GM19397 (cell line): ENCODE data around the gene TECPR2.

Source experiments
- ATAC-seq: cut with Tn5 transposase; IDR thresholded peaks from one replicate; pipeline ENCODE4 v1.9.1; 2021; ENCODE audit warnings: mild to moderate bottlenecking, moderate library complexity; ENCODE audit not compliant: unreplicated experiment

Gene TECPR2

DNA sequence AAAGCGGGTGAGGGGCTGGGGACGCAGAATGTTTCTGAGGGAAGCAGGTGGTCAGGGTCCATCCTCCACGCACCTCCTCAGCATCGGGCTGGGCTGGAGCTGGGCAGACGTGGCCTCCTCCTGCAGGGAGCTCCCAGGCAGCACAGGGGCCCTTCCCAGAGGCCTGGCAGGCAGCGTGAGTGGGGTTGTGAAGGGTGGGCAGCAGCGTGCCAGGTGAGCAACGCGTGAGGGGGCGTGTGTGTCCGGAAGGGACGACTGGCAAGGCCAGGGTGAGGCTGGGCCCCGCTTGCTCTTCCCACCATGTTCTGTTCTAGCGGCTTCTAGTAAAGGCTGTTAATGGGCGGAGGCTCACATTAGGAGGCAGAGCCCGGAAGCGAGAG is 129.8 kb downstream of the TECPR2 start:
- no peak for ATAC-seq

DNA sequence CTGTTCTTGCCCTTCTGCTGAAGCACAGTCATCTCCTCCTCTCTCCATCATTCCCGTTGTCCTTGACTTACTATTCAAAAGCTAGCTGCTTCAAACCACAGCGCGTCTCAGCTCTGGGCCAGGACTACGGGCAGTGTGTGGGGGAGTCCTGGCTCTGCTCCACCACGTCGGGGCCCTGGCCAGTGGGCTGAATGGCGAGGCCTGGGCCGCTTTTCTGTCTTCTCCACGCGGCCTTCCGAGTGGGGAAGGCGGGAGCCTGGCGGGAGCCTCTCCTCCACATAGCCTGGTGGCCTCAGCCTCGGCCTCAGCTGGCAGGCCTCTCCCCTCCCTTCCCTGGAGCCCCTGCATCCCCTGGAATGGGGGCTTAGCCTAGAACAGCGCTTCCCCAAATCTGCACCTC is 130.4 kb downstream of the TECPR2 start:
- ATAC-seq, result no peak

DNA sequence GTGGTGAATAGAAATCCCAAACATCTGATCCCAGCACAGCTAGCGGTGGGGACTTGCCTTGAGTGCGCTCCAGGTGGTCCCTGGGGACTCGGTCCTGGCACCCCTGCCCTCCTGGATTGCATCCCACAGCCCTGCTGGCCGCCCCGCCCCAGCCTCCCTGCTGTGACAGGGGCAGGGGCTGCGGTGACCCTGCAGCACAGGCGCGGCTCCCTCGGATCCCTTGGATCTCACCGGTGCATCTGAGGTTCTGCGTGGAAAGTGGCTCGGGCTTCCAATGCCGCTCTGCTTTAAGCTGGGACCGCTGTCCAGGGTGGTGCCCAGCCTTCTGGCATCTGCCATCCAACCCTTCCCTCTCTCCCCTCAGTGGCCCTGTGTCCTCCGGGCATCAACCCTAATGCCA is 130.8 kb downstream of the TECPR2 start:
- ATAC-seq, result no peak

DNA sequence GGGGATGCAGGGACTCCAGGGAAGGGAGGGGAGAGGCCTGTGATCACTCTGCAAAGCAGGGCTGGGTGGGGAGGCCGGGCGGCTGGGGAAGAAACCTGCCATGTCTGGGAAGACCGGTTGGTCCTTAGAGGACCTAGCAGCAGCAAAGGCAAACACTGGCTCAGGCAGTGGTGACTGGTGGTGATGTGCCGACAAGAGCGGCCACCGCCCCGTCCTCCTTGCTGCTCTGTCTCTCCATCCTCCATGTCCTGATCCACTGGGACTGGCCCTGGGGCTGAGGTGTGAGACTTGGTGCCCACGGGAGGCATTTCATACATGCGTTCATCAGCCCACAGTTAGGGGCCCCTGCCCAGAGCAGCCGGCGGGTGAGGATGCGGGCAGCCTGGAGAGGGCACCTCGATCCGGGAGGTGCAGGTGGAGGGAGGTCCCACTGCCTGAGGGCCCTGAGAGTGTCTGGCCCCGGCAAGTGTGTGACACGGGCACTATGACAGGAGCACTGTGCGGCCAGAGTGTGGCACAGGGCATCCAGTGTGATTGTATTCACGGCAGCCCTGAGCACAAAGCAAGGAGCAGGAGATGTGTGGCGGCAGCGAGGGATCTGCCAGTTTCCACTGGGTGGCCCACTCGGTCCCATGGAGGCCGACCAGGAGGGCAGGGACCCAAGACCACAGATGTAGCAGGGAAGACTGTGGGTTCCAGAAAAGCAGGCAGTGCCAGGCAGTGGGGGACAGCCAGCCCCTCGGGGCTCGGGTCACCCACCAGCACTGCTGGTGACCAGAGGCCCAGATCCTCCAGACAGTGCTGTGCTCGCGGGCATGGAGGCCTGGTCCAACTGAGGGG is 133.0 kb downstream of the TECPR2 start:
- ATAC-seq, result no peak

DNA sequence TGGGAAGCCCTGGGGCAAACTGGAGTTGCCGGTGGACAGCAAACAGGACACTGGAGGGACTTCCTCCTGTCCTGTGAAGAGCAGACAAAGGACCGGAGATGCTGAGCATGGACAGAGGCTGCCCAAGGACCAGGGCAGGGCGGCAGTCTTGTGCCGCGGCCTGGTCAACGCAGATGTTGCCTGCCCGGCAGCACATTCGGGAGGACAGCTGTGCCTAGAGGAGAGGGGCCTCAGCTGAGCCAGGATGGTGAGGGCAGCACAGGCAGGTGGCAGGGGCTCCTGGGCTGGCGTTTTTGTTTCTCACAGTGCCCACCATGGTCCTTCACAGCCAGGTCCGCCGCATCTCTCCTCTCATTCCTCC is 133.6 kb downstream of the TECPR2 start:
- ATAC-seq, result no peak

DNA sequence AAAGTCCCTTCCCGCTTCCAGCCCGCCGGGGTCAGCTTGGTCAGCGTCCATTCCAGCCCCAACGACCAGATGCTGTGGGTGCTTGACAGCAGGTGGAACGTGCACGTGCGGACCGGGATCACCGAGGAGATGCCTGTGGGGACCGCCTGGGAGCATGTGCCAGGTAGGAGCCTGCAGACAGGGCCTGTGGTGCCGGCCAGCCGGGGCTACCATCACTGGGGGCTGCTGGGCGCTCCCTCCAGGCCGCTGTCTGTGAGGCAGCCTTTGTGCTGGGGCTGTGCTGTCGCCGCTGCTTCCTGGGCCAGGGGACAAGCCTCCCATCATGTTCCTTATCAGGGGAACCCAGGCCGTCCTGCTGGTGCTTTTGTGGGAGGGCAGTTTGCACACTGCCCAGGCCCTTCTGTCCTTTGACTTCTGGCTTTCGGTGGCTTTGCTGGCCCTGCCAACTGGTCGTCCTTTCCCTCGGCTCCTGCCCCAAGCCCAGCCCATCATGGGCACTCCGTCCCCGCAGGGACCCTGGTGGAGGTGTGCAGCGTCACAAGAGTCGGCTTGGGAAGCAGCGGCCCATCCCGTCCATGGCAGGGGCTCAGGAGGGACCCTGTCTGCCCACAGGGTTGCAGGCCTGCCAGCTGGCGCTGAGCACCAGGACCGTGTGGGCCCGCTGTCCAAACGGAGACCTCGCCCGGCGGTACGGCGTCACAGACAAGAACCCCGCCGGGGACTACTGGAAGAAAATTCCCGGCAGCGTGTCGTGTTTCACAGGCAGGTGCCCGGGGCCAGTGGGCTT is 134.4 kb downstream of the TECPR2 start:
- ATAC-seq, result no peak

DNA sequence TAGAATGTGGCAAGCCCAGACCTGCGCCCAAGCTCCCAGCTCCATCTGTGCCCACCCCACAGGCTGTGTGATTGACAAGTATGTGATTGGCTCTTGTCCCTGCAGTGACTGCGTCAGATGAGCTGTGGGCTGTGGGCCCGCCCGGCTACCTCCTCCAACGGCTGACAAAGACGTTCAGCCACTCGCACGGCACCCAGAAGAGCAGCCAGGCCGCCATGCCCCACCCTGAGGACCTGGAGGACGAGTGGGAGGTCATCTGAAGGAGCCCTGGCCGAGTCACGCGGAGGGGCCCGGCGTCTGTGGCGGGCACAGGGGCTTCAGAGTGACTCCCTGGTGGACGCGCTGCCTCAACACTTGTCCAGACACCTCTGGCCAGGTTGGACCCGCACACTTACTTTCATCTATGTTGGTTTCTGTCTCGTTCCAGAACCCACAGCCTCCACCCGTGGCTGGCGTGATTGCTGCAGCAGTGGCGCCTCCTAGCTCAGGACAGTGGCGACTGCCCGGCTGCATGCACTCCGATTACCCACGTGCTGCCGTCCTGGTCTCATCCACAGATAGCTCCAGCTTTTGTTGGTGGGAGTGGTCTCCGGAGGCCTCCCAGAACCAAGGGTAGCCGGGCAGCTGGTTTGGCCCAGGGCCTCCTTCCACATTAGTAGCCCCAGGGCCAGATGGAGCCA is 135.4 kb downstream of the TECPR2 start:
- ATAC-seq, result no peak

- ATAC-seq, result no peak
These were observed 136.0 kb downstream of the TECPR2 start for GRCh38 chr14:102498678-102499265.

DNA sequence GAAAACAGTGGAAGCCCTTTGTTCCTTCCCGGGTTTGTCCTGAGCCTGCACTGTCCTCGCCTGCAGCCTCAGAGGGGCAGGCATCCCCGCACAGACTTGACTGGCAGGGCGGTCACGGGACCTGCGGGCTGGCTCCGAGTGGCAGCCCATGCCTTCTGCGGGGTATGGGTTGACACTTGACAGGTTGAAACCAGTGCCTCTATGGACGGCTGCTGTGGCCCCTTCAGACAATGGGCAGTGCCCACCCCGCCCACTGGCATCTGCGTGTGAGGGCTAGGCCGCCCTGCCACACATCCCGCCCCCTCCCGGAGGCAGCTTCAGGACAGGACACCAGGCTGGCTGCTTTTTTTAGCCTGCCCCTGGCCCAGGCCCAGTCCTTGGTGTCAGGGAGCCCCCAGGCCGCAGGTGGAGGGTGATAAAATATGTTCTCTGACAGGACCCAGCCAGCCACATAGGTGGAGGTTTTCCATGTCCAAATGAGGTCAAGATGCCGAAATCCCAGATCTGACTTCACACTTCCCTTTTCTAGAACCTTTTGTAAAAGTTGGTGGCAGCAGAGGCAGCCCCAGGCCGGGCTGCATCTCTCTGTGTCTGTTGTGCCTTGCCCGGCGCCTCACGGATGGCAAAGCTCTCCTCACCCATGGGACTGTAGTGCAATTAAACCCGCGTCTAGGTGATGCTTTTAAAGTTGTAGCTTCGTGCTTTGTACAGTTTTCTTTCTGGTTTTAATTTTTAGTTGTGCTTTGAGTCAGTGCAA is 136.8 kb downstream of the TECPR2 start:
- no peak for ATAC-seq

GRCh38 chr14:102500158-102500662 is 137.5 kb downstream of the TECPR2 start:
- ATAC-seq, result no peak

DNA sequence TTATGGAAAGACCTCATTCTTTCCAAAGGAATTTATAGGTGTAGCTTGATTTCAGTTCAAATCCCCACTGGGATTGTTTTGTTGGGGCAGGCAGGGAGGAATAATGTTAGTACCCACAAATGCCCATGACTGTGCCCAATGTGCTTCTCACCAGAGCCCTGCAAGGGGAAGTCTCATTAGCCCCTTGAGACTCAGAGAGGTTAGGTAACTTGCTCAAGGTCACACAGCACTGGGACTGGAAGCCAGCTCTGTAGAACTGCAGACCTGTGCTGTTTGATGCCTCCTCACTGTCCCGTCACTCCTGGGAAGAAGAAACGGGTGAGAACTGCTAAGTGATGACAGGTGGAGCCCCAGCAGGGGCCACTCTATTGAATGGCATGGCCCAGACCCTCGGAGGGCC is 138.0 kb downstream of the TECPR2 start:
- ATAC-seq, result no peak

DNA sequence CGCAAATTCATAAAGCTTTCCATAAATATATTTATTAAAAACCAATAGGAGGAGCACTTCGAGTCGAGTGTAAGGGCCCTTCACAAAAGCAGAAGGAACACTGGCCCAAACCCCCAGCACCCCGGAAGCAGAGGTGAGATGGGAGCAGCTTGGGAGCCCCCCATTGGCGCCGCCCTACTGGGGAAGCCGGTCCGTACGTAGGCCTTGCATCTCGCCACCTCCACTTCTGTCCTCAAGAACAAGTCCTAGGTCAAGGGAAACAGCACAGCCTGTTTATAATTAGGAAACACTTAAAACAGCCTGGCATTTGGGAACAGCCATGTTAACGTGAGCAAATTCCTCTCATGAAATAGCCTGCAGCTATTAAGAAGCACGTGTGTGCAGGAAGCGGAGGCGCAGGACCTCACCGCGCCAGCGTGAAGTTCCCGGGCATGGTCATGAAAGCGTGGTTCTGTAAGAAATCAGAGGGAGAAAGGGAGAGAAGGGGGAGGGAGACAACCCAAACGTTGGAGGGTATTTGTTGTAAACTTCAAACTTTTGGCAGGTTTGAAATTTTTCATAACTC is 139.1 kb downstream of the TECPR2 start:
- ATAC-seq, result no peak

DNA sequence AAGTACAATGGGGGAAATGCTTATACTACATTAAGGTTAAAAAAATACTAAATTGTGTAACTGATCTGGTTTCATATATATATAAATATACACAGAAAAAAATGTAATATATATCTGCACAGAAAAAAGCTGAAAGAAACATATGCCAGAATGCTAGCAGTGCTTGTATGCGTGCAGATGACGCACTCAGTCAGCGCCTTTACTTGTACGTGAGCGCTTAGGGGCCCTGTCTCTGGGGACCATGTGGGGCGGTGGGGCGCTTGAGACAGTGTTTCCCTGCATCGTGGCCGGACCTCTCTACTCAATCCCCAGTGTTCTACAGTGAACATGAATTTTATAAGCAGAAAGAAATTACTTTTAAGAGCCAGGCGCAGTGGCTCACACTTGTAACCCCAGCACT is 139.8 kb downstream of the TECPR2 start:
- ATAC-seq, result no peak

DNA sequence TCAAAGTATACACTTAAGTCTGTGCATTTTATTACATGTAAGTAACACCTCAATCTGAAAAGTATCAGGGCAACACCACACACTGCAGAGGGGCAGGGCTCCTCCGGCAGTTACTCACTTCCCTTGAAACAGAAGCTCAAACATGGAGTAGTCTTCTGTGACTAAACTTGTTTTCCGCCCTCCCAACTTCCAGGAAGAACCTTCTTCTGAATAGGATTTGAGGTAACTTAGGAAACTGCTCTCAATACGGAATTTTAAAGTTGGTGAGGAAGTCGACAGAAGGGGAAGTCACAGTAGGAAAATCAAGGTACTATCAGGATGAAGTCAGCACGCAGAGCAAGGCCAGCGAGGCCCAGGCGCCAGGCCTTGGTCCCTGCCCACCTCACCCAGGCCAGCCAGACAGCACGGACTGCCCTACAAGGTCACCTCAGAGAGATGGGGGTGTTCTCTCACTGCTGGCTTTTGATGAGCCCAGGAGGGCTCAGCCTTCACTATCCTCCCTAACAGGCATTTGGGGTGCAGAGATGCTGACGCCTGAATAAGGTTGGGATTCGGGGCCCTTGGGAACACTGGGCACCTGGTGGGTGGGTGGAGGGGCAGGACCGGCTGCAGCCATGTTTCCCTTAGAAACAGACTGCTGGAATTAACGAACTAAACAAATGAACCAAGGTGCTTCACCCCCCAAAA is 141.0 kb downstream of the TECPR2 start:
- no peak for ATAC-seq

- no peak for ATAC-seq
These were observed 141.7 kb downstream of the TECPR2 start for GRCh38 chr14:102504328-102504999.

DNA sequence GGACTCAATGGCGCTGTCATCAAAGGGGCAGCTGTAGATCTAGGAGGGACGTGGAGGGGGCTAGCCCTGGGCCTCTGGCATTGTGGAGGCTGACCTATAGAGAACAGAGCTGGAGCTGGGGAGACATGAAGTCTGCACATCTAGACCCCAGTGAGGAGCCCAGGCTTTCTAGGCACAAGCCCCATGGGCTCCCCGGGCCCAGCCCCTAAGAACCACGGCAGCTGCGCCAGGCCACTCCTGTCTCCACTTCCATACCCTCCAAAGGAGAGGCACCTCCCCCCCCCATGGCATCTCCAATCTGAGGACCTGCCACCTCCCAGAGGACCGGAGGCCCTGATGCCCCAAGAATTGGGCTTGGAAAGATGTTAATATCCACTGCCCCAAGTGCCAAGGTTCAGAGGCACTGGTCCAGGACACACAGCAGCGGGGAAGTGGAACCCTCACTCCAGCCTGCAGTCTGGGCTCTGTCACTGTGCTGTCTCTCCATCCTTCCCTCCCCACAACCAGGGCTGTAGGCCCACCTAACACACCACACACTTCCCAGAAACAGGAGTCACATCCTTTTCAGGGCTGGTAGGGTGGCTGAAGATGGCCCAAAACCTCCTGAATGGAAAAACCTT is 142.4 kb downstream of the TECPR2 start:
- no peak for ATAC-seq

DNA sequence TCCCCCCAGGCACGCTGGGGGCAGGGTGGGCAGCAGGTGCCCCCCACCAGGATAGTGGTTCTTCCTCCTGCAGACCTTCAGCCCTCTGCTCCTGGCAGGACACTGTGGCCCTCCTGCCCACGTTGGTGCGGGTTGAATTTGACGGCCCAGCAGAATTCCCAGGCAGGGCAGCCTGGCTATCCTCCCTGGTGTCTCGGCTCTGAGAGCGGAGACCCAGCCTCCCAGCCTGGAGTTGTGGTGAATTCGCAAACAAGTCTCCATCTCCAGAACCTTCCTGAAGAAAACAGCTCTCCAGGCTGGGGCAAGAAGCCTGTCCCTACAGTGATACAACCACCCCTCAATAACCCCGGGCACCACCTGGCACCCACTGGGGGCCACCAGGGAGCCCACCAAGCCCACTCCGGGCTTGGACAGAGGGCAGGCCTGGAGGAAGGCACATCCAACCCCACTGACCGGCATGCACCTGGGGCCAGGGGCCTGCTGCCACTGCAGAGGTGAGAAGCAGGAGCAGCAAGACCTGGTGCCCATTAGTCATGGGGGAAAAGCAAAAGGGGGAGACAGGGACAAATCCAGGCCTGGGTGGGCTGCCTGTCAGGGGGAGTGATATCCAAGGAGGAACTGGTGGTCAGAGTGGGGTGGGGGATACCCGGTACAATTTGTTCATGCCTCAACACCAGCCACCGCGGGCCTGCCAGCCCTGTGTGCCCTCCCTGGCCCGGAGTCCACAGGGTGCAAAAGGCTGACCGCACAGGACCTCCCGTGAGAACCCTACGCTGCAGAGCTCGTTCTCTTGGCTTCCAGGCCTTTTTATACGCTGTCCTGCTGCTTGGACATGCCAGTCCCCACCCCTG is 143.3 kb downstream of the TECPR2 start:
- no peak for ATAC-seq

DNA sequence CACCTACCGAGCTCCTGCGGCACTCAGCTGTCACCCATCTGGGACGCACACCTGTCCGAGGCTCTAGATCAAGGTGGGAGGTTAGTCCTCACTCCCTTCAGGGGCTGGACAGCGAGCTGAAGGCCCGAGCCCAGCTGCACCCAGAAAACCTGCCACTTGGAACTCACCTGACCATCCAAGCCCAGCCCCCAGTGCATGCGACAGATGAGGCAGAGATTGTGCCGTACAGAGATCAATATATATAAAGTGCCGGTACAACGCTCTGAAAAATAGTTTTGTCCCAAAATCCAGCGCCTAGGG is 143.8 kb downstream of the TECPR2 start:
- ATAC-seq, result no peak
